SU-DHL-6 (cell line): ENCODE measurements around the gene NHSL2.

ENCODE experiments used
- EZH2phosphoT487 ChIP-seq: fragments of 200-600 bp; sonication (generic), shearing (Covaris generic); conservative IDR thresholded peaks from 2 replicates; pipeline ENCODE4 v1.6.1; 2018; ENCODE audit warnings: mild to moderate bottlenecking, antibody characterized with exemption, low read length, moderate library complexity, mixed read lengths
- TF ChIP-seq, protein P1 (sequence below): fragments of 200-600 bp; sonication (generic); IDR thresholded peaks from one replicate; pipeline ENCODE4 v1.5.1; 2017; ENCODE audit warnings: antibody characterized with exemption, mild to moderate bottlenecking, low read length, moderate library complexity; ENCODE audit not compliant: insufficient read depth, poor library complexity, severe bottlenecking

DNA sequence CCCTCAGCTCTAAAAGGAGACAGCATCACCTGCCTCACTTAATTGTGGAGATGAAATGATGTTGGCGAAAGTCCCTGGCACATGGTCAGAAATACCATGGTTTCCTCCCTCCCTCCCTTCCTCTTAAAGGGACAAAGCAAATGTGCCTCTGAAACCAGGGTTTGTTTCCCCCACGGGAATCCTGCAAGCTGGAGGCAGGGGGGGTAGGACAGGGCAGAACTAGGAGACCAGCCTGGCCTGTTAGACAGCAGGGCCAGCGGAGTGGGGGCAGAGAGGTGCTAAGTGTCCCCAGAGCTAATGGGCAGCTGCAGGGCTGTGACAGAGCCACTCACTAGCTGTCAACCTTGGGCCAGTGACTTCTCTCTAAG, 215.4 kb downstream of the NHSL2 start:
- TF ChIP-seq, protein P1, sequence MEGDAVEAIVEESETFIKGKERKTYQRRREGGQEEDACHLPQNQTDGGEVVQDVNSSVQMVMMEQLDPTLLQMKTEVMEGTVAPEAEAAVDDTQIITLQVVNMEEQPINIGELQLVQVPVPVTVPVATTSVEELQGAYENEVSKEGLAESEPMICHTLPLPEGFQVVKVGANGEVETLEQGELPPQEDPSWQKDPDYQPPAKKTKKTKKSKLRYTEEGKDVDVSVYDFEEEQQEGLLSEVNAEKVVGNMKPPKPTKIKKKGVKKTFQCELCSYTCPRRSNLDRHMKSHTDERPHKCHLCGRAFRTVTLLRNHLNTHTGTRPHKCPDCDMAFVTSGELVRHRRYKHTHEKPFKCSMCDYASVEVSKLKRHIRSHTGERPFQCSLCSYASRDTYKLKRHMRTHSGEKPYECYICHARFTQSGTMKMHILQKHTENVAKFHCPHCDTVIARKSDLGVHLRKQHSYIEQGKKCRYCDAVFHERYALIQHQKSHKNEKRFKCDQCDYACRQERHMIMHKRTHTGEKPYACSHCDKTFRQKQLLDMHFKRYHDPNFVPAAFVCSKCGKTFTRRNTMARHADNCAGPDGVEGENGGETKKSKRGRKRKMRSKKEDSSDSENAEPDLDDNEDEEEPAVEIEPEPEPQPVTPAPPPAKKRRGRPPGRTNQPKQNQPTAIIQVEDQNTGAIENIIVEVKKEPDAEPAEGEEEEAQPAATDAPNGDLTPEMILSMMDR, result no peak
- no peak for TF ChIP-seq EZH2phosphoT487
